HG02970 (cell line): Measurements from ENCODE around the gene BRD2.
A peak's percentile ranks its signal among the peaks of the same experiment; 100 is the strongest.

Experiments
- ATAC-seq: cut with Tn5 transposase; IDR thresholded peaks from one replicate; pipeline ENCODE4 v1.9.1; 2021; ENCODE audit warnings: mild to moderate bottlenecking, moderate library complexity, moderate number of reproducible peaks; ENCODE audit not compliant: unreplicated experiment, low FRiP score

BRD2 gene

GRCh38 chr6:32970413-32971241 lies 2.2 kb downstream of the BRD2 start:
- no peak for ATAC-seq

- ATAC-seq = no peak
These were observed 2.8 kb downstream of the BRD2 start for GRCh38 chr6:32971242-32971580.

GRCh38 chr6:32971581-32972352 lies 3.4 kb downstream of the BRD2 start:
- ATAC-seq = peak; percentile 47

DNA sequence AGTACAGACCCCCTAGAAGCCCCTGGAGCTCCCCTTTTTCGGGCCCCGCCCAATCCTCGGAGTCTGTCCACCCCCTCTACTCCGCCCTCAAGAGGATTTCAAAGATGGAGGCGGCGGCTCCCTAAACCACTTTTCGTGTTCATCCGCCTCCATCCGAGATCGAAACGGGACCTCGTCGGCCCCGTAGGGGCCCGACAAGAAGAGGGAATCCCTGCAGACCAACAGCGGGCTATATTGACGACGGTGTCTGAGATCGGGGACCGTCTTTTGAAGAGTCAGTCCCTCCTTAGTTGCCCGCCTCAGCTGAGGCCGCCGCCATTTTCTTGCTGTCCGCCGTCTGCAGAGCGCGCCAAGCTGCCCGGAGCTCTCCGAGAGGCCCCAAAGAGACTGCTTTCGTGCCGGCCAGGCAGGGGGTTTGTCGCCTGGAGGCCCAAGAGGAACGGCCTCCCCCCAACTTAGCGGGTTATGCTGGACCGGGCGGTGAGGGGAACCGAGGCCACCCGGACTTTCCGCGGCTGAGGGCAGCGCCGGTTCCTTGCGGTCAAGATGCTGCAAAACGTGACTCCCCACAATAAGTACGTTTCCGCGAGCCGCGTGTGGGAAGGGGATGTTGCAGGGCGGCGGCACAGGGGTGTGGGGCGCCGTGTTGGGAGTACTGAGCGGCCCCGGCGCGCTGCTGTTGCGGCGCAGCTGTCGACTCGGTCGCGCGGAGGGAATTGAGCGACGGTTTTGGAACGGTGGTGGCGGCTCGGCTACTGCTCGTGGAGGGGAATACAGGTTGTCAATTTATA lies 4.2 kb downstream of the BRD2 start:
- peak; percentile 5 for ATAC-seq

DNA sequence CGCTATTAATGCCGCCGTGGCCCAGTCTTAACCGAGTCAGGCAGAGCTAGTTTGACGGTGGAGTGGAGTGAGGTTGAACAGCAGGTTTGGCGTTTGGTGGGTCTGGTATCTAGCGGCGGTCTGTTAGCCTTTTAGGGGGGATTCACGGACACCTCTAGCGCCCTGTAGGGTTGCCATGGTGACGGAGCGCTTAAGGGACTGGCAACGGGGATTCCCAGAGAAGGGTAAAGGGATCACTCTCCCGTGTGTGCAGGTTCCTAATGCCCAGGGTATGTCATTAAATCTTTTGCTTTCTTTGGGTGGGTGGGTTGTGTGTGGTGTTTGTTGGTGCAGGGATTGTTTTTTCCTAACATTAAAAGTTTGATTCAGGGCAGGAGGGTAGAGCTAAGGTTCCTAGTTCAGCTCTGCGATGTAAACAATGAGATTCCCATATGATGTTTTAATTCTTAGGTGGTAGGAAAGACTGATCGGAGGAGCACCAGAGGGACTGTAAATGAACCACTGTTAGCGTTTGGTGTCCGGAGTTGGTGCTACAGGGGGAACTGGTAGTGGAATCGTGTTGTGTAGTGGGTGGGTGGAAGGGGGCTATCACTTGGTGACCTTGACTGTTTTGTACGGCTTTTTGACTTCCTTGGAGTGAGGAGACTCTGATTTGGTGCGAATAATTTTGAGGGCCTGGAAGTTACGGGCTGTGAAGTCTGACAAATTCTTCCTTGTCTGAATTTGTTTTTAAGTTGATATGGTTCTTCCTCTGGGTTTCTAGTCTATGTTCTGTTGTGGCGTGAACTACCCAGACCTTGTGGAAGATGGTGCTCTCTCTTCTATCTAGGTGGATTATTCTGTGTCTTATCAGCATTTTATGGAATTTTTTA lies 5.0 kb downstream of the BRD2 start:
- ATAC-seq = no peak

GRCh38 chr6:32974016-32974333 lies 5.6 kb downstream of the BRD2 start:
- ATAC-seq = no peak

GRCh38 chr6:32974541-32975308 lies 6.3 kb downstream of the BRD2 start:
- no peak for ATAC-seq

DNA sequence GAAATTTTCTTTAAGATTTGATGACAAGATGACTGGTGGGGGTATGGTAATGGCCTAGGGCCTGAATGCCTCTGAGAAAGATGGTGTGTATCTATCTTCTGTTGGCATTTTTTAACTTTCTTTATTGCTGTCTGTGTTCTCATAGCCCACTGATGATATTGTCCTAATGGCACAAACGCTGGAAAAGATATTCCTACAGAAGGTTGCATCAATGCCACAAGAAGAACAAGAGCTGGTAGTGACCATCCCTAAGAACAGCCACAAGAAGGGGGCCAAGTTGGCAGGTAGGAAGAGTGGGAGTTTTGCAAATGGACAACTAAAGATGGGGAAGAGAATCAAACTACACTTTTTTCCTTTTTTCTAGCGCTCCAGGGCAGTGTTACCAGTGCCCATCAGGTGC lies 7.5 kb downstream of the BRD2 start:
- no peak for ATAC-seq

DNA sequence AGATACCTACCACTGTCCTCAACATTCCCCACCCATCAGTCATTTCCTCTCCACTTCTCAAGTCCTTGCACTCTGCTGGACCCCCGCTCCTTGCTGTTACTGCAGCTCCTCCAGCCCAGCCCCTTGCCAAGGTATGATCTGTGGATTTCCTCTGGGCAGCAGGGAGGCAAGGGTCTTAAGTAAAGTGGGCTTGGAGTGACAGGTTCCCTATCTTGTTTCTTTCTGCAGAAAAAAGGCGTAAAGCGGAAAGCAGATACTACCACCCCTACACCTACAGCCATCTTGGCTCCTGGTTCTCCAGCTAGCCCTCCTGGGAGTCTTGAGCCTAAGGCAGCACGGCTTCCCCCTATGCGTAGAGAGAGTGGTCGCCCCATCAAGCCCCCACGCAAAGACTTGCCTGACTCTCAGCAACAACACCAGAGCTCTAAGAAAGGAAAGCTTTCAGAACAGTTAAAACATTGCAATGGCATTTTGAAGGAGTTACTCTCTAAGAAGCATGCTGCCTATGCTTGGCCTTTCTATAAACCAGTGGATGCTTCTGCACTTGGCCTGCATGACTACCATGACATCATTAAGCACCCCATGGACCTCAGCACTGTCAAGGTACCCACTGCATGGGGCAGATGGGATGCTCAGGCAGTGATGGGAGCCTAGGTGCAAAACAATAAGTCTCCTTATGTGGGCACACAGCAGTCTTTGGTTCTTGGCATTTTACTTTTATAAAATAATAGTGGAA lies 8.1 kb downstream of the BRD2 start:
- ATAC-seq = no peak

- no peak for ATAC-seq
These were observed 9.0 kb downstream of the BRD2 start for GRCh38 chr6:32977272-32977952.

- no peak for ATAC-seq
These were observed 9.5 kb downstream of the BRD2 start for GRCh38 chr6:32977953-32978324.

GRCh38 chr6:32979720-32980487 lies 11.5 kb downstream of the BRD2 start:
- no peak for ATAC-seq

- ATAC-seq = no peak
These were observed 12.2 kb downstream of the BRD2 start for GRCh38 chr6:32980488-32981038.

GRCh38 chr6:32982084-32982701 lies 13.8 kb downstream of the BRD2 start:
- no peak for ATAC-seq

DNA sequence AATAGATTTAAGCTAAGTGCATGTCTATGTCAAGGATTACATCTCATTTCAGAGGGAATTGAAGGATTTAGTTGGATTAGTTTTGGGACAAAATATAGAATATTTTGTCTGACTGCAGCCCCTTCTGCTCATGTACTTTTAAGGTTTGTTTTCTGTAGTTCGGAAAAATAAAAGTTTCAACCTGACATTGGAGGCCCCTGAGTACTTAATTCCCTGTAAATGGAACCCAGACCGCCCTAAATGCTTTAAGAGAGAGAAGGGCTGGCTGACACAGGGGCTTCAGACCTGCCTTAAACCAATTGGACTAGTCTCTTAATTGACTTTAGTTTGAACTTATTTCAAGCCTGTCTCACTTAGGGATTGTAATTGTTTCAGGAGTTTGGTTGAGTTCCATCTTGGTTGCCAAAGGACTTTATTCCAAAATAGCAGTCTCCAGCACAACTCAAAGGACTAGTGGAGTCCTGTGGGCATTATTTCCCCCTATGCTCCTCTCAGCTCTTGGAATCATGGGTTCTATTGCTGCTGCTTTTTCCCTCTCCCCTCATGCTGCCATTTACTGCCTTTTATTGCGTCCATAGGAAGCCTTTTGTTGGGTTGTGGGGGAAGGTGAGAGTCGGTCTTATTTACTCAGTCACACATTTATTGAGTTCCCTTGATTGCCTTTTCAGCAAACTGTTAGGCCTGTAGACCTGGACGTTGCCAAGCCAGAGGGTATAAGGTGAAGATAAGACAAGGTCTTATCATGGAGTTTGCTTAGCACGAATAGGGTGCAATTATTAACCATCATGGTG lies 14.5 kb downstream of the BRD2 start:
- no peak for ATAC-seq

- no peak for ATAC-seq
These were observed 15.1 kb downstream of the BRD2 start for GRCh38 chr6:32983493-32983848.
